Measurements from ENCODE around the gene CEP78.

Gene CEP78

DNA sequence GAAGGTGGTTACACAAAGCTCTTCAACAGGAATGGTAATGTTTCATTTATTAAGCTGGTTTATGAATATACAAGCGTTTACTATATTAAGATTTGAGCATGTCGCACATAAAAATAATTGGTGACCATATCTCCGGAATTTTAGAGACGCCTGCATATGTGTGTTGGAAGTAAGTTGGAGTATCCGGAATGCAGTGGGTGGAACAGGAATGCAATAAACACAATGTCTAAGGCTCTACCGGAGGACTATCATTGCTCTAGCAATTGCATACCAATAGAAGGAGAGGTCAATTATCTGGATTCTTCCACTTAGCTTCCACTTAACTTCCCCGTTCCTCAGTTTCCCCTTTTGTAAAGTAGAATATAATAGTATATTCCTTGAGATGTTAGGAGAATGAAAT, 1.1 kb upstream of the CEP78 start:
- H3K4me3 ChIP-seq (ENCODE audit: low read depth, low read length), result peak overlapping the region; percentile 85
- no peak for DNase-seq (ENCODE audit: low read depth)
- TF ChIP-seq, protein P1, sequence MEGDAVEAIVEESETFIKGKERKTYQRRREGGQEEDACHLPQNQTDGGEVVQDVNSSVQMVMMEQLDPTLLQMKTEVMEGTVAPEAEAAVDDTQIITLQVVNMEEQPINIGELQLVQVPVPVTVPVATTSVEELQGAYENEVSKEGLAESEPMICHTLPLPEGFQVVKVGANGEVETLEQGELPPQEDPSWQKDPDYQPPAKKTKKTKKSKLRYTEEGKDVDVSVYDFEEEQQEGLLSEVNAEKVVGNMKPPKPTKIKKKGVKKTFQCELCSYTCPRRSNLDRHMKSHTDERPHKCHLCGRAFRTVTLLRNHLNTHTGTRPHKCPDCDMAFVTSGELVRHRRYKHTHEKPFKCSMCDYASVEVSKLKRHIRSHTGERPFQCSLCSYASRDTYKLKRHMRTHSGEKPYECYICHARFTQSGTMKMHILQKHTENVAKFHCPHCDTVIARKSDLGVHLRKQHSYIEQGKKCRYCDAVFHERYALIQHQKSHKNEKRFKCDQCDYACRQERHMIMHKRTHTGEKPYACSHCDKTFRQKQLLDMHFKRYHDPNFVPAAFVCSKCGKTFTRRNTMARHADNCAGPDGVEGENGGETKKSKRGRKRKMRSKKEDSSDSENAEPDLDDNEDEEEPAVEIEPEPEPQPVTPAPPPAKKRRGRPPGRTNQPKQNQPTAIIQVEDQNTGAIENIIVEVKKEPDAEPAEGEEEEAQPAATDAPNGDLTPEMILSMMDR (IDR thresholded peaks at IDR 0.05; ENCODE audit: control insufficient read depth, extremely low read depth, insufficient read depth), result no peak

DNA sequence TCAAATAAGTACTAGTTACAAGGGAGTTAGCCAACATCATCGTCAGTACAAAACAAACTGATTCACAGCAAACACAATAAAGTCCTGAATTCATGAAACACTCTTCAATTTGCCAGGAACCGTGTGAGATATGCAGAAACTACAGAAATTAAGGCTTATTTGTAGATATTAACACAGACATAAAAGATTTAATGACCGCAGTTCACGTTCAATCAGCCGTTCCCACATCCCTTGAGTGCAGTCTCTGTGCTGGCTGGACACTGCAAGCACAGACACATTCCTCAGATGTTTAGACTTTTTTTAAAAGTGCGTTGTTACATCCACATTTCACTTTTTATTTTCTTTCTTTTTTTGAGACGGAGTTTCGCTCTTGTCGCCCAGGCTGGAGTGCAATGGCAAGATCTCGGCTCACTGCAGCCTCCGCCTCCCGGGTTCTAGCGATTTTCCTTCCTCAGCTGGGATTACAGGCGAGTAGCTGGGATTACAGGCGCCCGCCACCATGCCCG, 566 bp upstream of the CEP78 start:
- TF ChIP-seq, protein P1 (IDR thresholded peaks at IDR 0.05; ENCODE audit: control insufficient read depth, extremely low read depth, insufficient read depth), result no peak
- peak overlapping the region; percentile 85 for H3K4me3 ChIP-seq (ENCODE audit: low read depth, low read length)
- DNase-seq (ENCODE audit: low read depth), result no peak

- H3K4me3 ChIP-seq (ENCODE audit: low read depth, low read length), result peak overlapping the region; percentile 85
- TF ChIP-seq, protein P1 (IDR thresholded peaks at IDR 0.05; ENCODE audit: control insufficient read depth, extremely low read depth, insufficient read depth), result no peak
- no peak for DNase-seq (ENCODE audit: low read depth)
Measured at GRCh38 chr9:78236551-78236910, 656 bp downstream of the CEP78 start.

GRCh38 chr9:78238046-78239038, 2.5 kb downstream of the CEP78 start:
- DNase-seq (ENCODE audit: low read depth), result no peak
- TF ChIP-seq, protein P1 (IDR thresholded peaks at IDR 0.05; ENCODE audit: control insufficient read depth, extremely low read depth, insufficient read depth), result no peak
- H3K4me3 ChIP-seq (ENCODE audit: low read depth, low read length), result no peak overlapping the region

DNA sequence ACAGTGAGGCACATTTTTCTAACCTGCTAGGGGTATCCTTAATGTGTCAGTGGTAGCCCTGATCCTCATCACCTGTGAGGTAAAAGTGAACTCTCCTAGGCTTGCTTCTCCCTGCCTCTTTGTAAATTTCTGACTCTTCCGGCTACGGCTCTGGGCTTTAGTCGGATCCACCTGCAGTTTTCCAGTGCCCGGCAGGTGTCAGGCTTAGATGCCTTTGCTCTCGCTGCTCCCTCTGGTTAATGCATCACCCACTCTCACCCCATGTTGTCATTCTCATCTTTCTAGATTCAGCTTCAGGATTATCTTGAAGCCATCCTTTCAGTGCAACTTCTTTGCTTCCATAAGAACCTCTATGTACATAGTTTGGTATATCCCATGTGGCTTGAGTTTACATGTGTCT, 3.6 kb downstream of the CEP78 start:
- H3K4me3 ChIP-seq (ENCODE audit: low read depth, low read length), result no peak overlapping the region
- DNase-seq (ENCODE audit: low read depth), result no peak
- TF ChIP-seq, protein P1 (IDR thresholded peaks at IDR 0.05; ENCODE audit: control insufficient read depth, extremely low read depth, insufficient read depth), result peak; percentile 60

DNA sequence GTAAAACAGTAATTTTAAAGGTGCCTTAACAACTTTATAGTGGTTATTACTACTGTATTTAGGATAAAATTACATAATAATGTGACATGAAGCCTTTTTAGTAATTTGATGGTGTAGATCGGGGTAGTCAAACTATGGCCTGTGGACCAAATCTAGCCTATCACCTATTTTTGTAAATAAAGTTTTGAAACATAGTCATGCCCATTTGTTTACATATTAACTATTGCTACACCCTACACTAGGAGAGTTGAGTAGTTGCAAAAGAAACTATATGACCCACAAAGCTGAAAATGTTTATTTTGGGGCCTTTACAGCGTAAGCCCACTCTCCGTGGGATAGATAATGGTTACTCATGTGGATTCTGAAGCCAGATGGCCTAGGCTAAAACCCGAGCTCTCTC, 6.2 kb downstream of the CEP78 start:
- no peak for DNase-seq (ENCODE audit: low read depth)
- no peak overlapping the region for H3K4me3 ChIP-seq (ENCODE audit: low read depth, low read length)
- TF ChIP-seq, protein P1 (IDR thresholded peaks at IDR 0.05; ENCODE audit: control insufficient read depth, extremely low read depth, insufficient read depth), result no peak

Data from LNCaP clone FGC (cell line).